ENCODE results near the gene TTLL10.
"Not testable (repeated sequence)": the region's sequence is repeated elsewhere in the genome, so short reads cannot be mapped to it uniquely, and the experiment has no call there.

The TTLL10 gene

GRCh38 chr1:1137256-1138045, 36.2 kb upstream of the TTLL10 start:
- H3K4me3 ChIP-seq (ENCODE audit: low read depth, low read length) = no peak overlapping the region
- TF ChIP-seq MYC (IDR thresholded peaks at IDR 0.05; ENCODE audit: low read depth, low read length) (no peak), POLR2A (IDR thresholded peaks at IDR 0.05; ENCODE audit: extremely low read depth, insufficient read length) (no peak), MAX (IDR thresholded peaks at IDR 0.05; ENCODE audit: low read depth, low read length) (no peak), CTCF (IDR thresholded peaks at IDR 0.05; ENCODE audit: low read depth, low read length) (no peak)
- DNase-seq (ENCODE audit: low read depth) = peak; percentile 63

- no peak for DNase-seq (ENCODE audit: low read depth)
- TF ChIP-seq POLR2A (IDR thresholded peaks at IDR 0.05; ENCODE audit: extremely low read depth, insufficient read length) (no peak), MAX (IDR thresholded peaks at IDR 0.05; ENCODE audit: low read depth, low read length) (no peak), CTCF (IDR thresholded peaks at IDR 0.05; ENCODE audit: low read depth, low read length) (no peak), MYC (IDR thresholded peaks at IDR 0.05; ENCODE audit: low read depth, low read length) (no peak)
- H3K4me3 ChIP-seq (ENCODE audit: low read depth, low read length) = no peak overlapping the region
Observed at GRCh38 chr1:1140673-1141072, 33.0 kb upstream of the TTLL10 start.

- DNase-seq (ENCODE audit: low read depth) = no peak
- TF ChIP-seq CTCF (IDR thresholded peaks at IDR 0.05; ENCODE audit: low read depth, low read length) (no peak), MAX (IDR thresholded peaks at IDR 0.05; ENCODE audit: low read depth, low read length) (no peak), POLR2A (IDR thresholded peaks at IDR 0.05; ENCODE audit: extremely low read depth, insufficient read length) (no peak), MYC (IDR thresholded peaks at IDR 0.05; ENCODE audit: low read depth, low read length) (no peak)
Observed at GRCh38 chr1:1141244-1141910, 32.3 kb upstream of the TTLL10 start.

GRCh38 chr1:1141911-1142250, 31.8 kb upstream of the TTLL10 start:
- no peak for TF ChIP-seq CTCF (IDR thresholded peaks at IDR 0.05; ENCODE audit: low read depth, low read length)
- TF ChIP-seq POLR2A (IDR thresholded peaks at IDR 0.05; ENCODE audit: extremely low read depth, insufficient read length) = no peak
- TF ChIP-seq MYC (IDR thresholded peaks at IDR 0.05; ENCODE audit: low read depth, low read length) = no peak
- TF ChIP-seq MAX (IDR thresholded peaks at IDR 0.05; ENCODE audit: low read depth, low read length) = no peak
- no peak for DNase-seq (ENCODE audit: low read depth)
- H3K4me3 ChIP-seq (ENCODE audit: low read depth, low read length) = no peak overlapping the region

More at GRCh38 chr1:1141244-1141910, 32.3 kb upstream of the TTLL10 start:
- H3K4me3 ChIP-seq (ENCODE audit: low read depth, low read length) = no peak overlapping the region

GRCh38 chr1:1142352-1142751, 31.3 kb upstream of the TTLL10 start:
- H3K4me3 ChIP-seq (ENCODE audit: low read depth, low read length) = not testable (repeated sequence)

GRCh38 chr1:1142844-1143243, 30.8 kb upstream of the TTLL10 start:
- TF ChIP-seq MYC (IDR thresholded peaks at IDR 0.05; ENCODE audit: low read depth, low read length) (no peak), MAX (IDR thresholded peaks at IDR 0.05; ENCODE audit: low read depth, low read length) (no peak), CTCF (IDR thresholded peaks at IDR 0.05; ENCODE audit: low read depth, low read length) (no peak), POLR2A (IDR thresholded peaks at IDR 0.05; ENCODE audit: extremely low read depth, insufficient read length) (no peak)
- H3K4me3 ChIP-seq (ENCODE audit: low read depth, low read length) = no peak overlapping the region
- DNase-seq (ENCODE audit: low read depth) = no peak

More at GRCh38 chr1:1142352-1142751, 31.3 kb upstream of the TTLL10 start:
- peak; percentile 52 for DNase-seq (ENCODE audit: low read depth)
